Measurements from ENCODE around the gene BCR. TPM values are rescaled to one million over a fixed set of nuclear protein-coding genes. Genes with fewer than 3 reads are reported as not detected.

The BCR gene
- total and polyA plus RNA-seq, 7 donors = 2.7 to 7.7 (median 6.5) TPM

- peak overlapping the region; percentile 68 for H3K4me3 ChIP-seq
- 13 to 14% (median 14%) methylated on average over 11 of the region's 11 CpGs for WGBS, 3 donors
- peak in 2 of 4 donors; percentile 15 to 50 for ATAC-seq
- no peak overlapping the region for H3K27ac ChIP-seq
- DNase-seq = peak in 1 of 2 donors; percentile 37
- no peaks in the 10 kb centered on the region for H3K36me3 ChIP-seq (ENCODE audit: insufficient read depth in 1 of 2, low read depth in 1 of 2)
- intact Hi-C loops (cut with DNase I) = loop anchor here in 1 of 2 donors (5.0 kb wide), 1 partner anchor 34 kb away; no protein-coding TSS in a partner anchor
- peaks cover 34% of the 10 kb centered on the region for H3K4me1 ChIP-seq
- H3K9me3 ChIP-seq = no peaks in the 10 kb centered on the region
- TF ChIP-seq, protein P1, sequence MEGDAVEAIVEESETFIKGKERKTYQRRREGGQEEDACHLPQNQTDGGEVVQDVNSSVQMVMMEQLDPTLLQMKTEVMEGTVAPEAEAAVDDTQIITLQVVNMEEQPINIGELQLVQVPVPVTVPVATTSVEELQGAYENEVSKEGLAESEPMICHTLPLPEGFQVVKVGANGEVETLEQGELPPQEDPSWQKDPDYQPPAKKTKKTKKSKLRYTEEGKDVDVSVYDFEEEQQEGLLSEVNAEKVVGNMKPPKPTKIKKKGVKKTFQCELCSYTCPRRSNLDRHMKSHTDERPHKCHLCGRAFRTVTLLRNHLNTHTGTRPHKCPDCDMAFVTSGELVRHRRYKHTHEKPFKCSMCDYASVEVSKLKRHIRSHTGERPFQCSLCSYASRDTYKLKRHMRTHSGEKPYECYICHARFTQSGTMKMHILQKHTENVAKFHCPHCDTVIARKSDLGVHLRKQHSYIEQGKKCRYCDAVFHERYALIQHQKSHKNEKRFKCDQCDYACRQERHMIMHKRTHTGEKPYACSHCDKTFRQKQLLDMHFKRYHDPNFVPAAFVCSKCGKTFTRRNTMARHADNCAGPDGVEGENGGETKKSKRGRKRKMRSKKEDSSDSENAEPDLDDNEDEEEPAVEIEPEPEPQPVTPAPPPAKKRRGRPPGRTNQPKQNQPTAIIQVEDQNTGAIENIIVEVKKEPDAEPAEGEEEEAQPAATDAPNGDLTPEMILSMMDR (IDR thresholded peaks at IDR 0.05) = no peak
- peaks cover 0 to 2% (median 0%) of the 10 kb centered on the region in 3 donors for H3K27me3 ChIP-seq (ENCODE audit: insufficient read depth in 3 of 3, low read length in 2 of 3)
Observed at GRCh38 chr22:23183061-23183698, 2.9 kb downstream of the BCR start.

GRCh38 chr22:23184100-23184763 is 3.9 kb downstream of the BCR start:
- no peak for DNase-seq
- ATAC-seq = no peak
- WGBS, 3 donors = 83 to 92% (median 86%) methylated on average over 3 of the region's 3 CpGs
- TF ChIP-seq, protein P1 (IDR thresholded peaks at IDR 0.05) = no peak
- intact Hi-C loops (cut with DNase I) = loop anchor here in 1 of 2 donors (5.0 kb wide), 1 partner anchor 33 kb away; no protein-coding TSS in a partner anchor
- no peaks in the 10 kb centered on the region for H3K36me3 ChIP-seq (ENCODE audit: insufficient read depth in 1 of 2, low read depth in 1 of 2)
- no peaks in the 10 kb centered on the region for H3K9me3 ChIP-seq
- H3K4me1 ChIP-seq = peaks cover 28% of the 10 kb centered on the region
- H3K4me3 ChIP-seq = no peak overlapping the region
- no peak overlapping the region for H3K27ac ChIP-seq
- H3K27me3 ChIP-seq (ENCODE audit: insufficient read depth in 3 of 3, low read length in 2 of 3) = peaks cover 0 to 2% (median 0%) of the 10 kb centered on the region in 3 donors

GRCh38 chr22:23184764-23185113 is 4.4 kb downstream of the BCR start:
- no peak overlapping the region for H3K27ac ChIP-seq
- WGBS, 3 donors = 52 to 63% (median 62%) methylated on average over 5 of the region's 5 CpGs
- H3K9me3 ChIP-seq = no peaks in the 10 kb centered on the region
- no peak overlapping the region for H3K4me3 ChIP-seq
- DNase-seq (no peak), ATAC-seq (no peak)
- TF ChIP-seq, protein P1 (IDR thresholded peaks at IDR 0.05) = no peak
- peaks cover 0 to 2% (median 0%) of the 10 kb centered on the region in 3 donors for H3K27me3 ChIP-seq (ENCODE audit: insufficient read depth in 3 of 3, low read length in 2 of 3)
- H3K4me1 ChIP-seq = peaks cover 23% of the 10 kb centered on the region
- H3K36me3 ChIP-seq (ENCODE audit: insufficient read depth in 1 of 2, low read depth in 1 of 2) = no peaks in the 10 kb centered on the region
- intact Hi-C loops (cut with DNase I) = loop anchor here in 1 of 2 donors (5.0 kb wide), 1 partner anchor 33 kb away; no protein-coding TSS in a partner anchor

GRCh38 chr22:23187211-23187610 is 6.9 kb downstream of the BCR start:
- ATAC-seq (no peak), DNase-seq (no peak)
- Histone ChIP-seq H3K27me3 (ENCODE audit: insufficient read depth in 3 of 3, low read length in 2 of 3) (peaks cover 0 to 2% (median 0%) of the 10 kb centered on the region in 3 donors), H3K4me3 (no peak overlapping the region), H3K9me3 (no peaks in the 10 kb centered on the region), H3K4me1 (peaks cover 12% of the 10 kb centered on the region), H3K27ac (no peak overlapping the region), H3K36me3 (ENCODE audit: insufficient read depth in 1 of 2, low read depth in 1 of 2) (no peaks in the 10 kb centered on the region)
- TF ChIP-seq, protein P1 (IDR thresholded peaks at IDR 0.05) = no peak
- intact Hi-C loops (cut with DNase I) = no loop called here
- WGBS, 3 donors = 75 to 78% (median 78%) methylated on average over 4 of the region's 4 CpGs
